ENCODE results near the gene LGALS14.

- TF ChIP-seq CTCF (IDR thresholded peaks at IDR 0.05) (no peak), POLR2AphosphoS5 (IDR thresholded peaks at IDR 0.05; ENCODE audit: insufficient read depth in 1 of 2, low read depth in 1 of 2) (no peak), POLR2A (IDR thresholded peaks at IDR 0.05) (no peak)
Observed at GRCh38 chr19:39696387-39696786, 7.9 kb upstream of the LGALS14 start.
